Upper lobe of right lung (tissue), 1 donor: ENCODE results near the gene VRK1. TPM values are rescaled to one million over a fixed set of nuclear protein-coding genes. Genes with fewer than 3 reads are reported as not detected.

Experiments used
- ATAC-seq: fragments of 200-7000 bp; cut with Tn5 transposase; one replicate; pipeline ENCODE4 v1.9.1; 2020; ENCODE audit warnings: mild to moderate bottlenecking, moderate library complexity
- DNase-seq: peaks from one replicate; pipeline ENCODE4 v3.0.0-alpha.2; 2020
- H3K27ac ChIP-seq: fragments of 200-600 bp; one replicate; pipeline ENCODE4 v1.8.0; 2022
- H3K27me3 ChIP-seq: fragments of 200-600 bp; one replicate; pipeline ENCODE4 v1.8.0; 2022; ENCODE audit warnings: mild to moderate bottlenecking
- H3K36me3 ChIP-seq: fragments of 200-600 bp; one replicate; pipeline ENCODE4 v1.8.0; 2022
- H3K4me1 ChIP-seq: fragments of 200-600 bp; one replicate; pipeline ENCODE4 v1.8.0; 2022
- H3K4me3 ChIP-seq: fragments of 200-600 bp; one replicate; pipeline ENCODE4 v1.8.0; 2022; ENCODE audit warnings: mild to moderate bottlenecking
- H3K9me3 ChIP-seq: fragments of 200-600 bp; one replicate; pipeline ENCODE4 v1.8.0; 2022
- intact Hi-C: fragments of 100-400 bp; cut with DNase I; formaldehyde crosslinking; loops from one replicate; pipeline ENCODE4 v1.11.0; 2022
- total RNA-seq: library from RNA; stranded (reverse); fragmentation: NEBNext Ultra II Directional; extraction: Animal tissue kit (Norgen Biotek cat#: 25700); gene quantifications from one replicate; pipeline ENCODE4 v1.2.1, GENCODE V29; 2021
- TF ChIP-seq, protein P1 (sequence below): fragments of 200-600 bp; IDR thresholded peaks from one replicate; pipeline ENCODE4 v1.8.0; 2022; ENCODE audit warnings: antibody characterized with exemption
- donor health status: DM: no; HTN: yes; CAD: no; lungs with severe emphysema.

VRK1 gene
- total RNA-seq, 1 donor from 2014 or later = 10.2 TPM

GRCh38 chr14:96888158-96888557 is 91.0 kb downstream of the VRK1 start:
- Histone ChIP-seq H3K27me3 (no peaks in the 10 kb centered on the region), H3K36me3 (no peaks in the 10 kb centered on the region)
- TF ChIP-seq, protein P1, sequence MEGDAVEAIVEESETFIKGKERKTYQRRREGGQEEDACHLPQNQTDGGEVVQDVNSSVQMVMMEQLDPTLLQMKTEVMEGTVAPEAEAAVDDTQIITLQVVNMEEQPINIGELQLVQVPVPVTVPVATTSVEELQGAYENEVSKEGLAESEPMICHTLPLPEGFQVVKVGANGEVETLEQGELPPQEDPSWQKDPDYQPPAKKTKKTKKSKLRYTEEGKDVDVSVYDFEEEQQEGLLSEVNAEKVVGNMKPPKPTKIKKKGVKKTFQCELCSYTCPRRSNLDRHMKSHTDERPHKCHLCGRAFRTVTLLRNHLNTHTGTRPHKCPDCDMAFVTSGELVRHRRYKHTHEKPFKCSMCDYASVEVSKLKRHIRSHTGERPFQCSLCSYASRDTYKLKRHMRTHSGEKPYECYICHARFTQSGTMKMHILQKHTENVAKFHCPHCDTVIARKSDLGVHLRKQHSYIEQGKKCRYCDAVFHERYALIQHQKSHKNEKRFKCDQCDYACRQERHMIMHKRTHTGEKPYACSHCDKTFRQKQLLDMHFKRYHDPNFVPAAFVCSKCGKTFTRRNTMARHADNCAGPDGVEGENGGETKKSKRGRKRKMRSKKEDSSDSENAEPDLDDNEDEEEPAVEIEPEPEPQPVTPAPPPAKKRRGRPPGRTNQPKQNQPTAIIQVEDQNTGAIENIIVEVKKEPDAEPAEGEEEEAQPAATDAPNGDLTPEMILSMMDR = no peak

GRCh38 chr14:96888593-96888992 is 91.4 kb downstream of the VRK1 start:
- no peaks in the 10 kb centered on the region for H3K36me3 ChIP-seq
- no peak overlapping the region for H3K27ac ChIP-seq
- ATAC-seq (no peak), DNase-seq (no peak)
- no peaks in the 10 kb centered on the region for H3K4me1 ChIP-seq
- H3K9me3 ChIP-seq = no peaks in the 10 kb centered on the region
- intact Hi-C loops = no loop called here
- no peaks in the 10 kb centered on the region for H3K27me3 ChIP-seq
- TF ChIP-seq, protein P1 = no peak
- H3K4me3 ChIP-seq = no peak overlapping the region

More at GRCh38 chr14:96888158-96888557, 91.0 kb downstream of the VRK1 start:
- no peaks in the 10 kb centered on the region for H3K9me3 ChIP-seq
- DNase-seq = no peak
- no peak overlapping the region for H3K27ac ChIP-seq
- H3K4me3 ChIP-seq = no peak overlapping the region
- intact Hi-C loops = no loop called here
- H3K4me1 ChIP-seq = no peaks in the 10 kb centered on the region
- ATAC-seq = no peak

DNA sequence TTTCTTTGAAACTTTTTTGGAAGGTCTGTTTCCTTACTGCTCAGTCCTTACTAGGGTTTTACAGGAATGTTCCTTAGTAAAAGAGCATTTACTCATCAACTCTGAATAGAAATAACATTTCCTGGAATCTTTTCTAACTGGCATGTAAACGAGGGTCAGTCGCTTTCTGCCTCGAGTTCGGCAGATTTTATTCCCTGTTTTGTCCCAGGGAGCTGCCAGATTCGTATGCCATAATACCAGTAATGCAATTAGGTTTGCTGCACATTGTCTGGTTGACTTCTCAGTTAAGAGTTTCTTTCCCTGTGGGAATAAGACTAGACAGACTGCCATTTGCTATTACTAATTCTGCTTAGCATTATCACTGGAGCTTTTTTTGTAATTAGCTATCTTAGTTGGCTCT is 91.9 kb downstream of the VRK1 start:
- Histone ChIP-seq H3K27me3 (no peaks in the 10 kb centered on the region), H3K4me3 (no peak overlapping the region), H3K36me3 (no peaks in the 10 kb centered on the region), H3K4me1 (no peaks in the 10 kb centered on the region), H3K9me3 (no peaks in the 10 kb centered on the region), H3K27ac (no peak overlapping the region)
- TF ChIP-seq, protein P1 = no peak
- no peak for ATAC-seq
- intact Hi-C loops = no loop called here
- DNase-seq = no peak

GRCh38 chr14:96893966-96894622 is 96.9 kb downstream of the VRK1 start:
- H3K4me3 ChIP-seq = no peak overlapping the region
- intact Hi-C loops = no loop called here
- H3K27ac ChIP-seq = no peak overlapping the region
- no peaks in the 10 kb centered on the region for H3K4me1 ChIP-seq
- H3K36me3 ChIP-seq = no peaks in the 10 kb centered on the region
- ATAC-seq (no peak), DNase-seq (no peak)
- H3K27me3 ChIP-seq = no peaks in the 10 kb centered on the region
- TF ChIP-seq, protein P1 = no peak
- H3K9me3 ChIP-seq = no peaks in the 10 kb centered on the region

DNA sequence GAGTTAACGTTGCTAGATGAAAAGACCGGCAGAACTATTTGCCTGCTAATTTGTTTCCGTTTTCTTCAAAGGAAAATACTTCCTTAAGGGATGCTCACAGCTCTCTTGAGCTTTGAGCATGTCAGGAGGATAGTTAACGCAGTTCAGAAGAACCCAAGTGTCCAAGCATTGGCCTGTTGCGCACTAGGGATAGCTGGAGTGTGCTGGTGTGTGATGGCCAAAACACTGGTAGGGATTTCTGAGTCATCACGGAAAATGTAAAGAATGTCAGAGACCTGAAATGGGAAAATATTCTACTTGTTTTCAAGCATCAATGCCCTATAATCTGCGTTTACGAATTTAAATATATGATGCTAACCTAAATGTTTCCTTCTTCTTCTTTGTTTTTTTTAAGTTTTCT is 97.8 kb downstream of the VRK1 start:
- no peak for DNase-seq
- Histone ChIP-seq H3K4me3 (no peak overlapping the region), H3K27me3 (no peaks in the 10 kb centered on the region), H3K4me1 (no peaks in the 10 kb centered on the region), H3K36me3 (no peaks in the 10 kb centered on the region), H3K27ac (no peak overlapping the region), H3K9me3 (no peaks in the 10 kb centered on the region)
- no peak for ATAC-seq
- TF ChIP-seq, protein P1 = no peak
- intact Hi-C loops = no loop called here
